Activated CD8-positive, alpha-beta T cell treated with anti-CD3 and anti-CD28 coated beads for 36 hours (primary cell): ENCODE data around the gene ESYT2. TPM values are rescaled to one million over a fixed set of nuclear protein-coding genes. Genes with fewer than 3 reads are reported as not detected.

Source experiments
- ATAC-seq: fragments of 200-7000 bp; cut with Tn5 transposase; one replicate; pipeline ENCODE4 v1.10.0; 2021; ENCODE audit warnings: mild to moderate bottlenecking, moderate library complexity
- CTCF ChIA-PET: fragments of 350-600 bp; sonication (Branson Sonifier 250); formaldehyde crosslinking; loops from one replicate; lab custom pipeline; 2021; ENCODE audit warnings: antibody characterized with exemption; lab: Charles Lee
- POLR2A ChIA-PET: fragments of 350-600 bp; sonication (Branson Sonifier 250); formaldehyde crosslinking; loops from one replicate; lab custom pipeline; 2021; ENCODE audit warnings: antibody characterized with exemption; lab: Charles Lee
- DNase-seq: peaks from one replicate; pipeline ENCODE4 v3.0.0-alpha.2; 2020
- H3K27ac Mint-ChIP-seq: one replicate; pipeline ENCODE4 v1.8.0; 2021; ENCODE audit warnings: mild to moderate bottlenecking, mixed read lengths
- H3K27me3 Mint-ChIP-seq: one replicate; pipeline ENCODE4 v1.8.0; 2021; ENCODE audit warnings: mixed read lengths
- H3K36me3 Mint-ChIP-seq: one replicate; pipeline ENCODE4 v1.8.0; 2021; ENCODE audit warnings: low read depth, mixed read lengths
- H3K4me1 Mint-ChIP-seq: one replicate; pipeline ENCODE4 v1.8.0; 2021; ENCODE audit warnings: low read depth, mixed read lengths
- H3K4me3 Mint-ChIP-seq: one replicate; pipeline ENCODE4 v1.8.0; 2021; ENCODE audit warnings: mild to moderate bottlenecking, moderate library complexity, mixed read lengths
- H3K9me3 Mint-ChIP-seq: one replicate; pipeline ENCODE4 v1.8.0; 2021; ENCODE audit warnings: mixed read lengths
- CTCF ChIP-seq: fragments of 200-600 bp; IDR thresholded peaks from one replicate; pipeline ENCODE4 v1.8.0; 2022; ENCODE audit warnings: antibody characterized with exemption, mild to moderate bottlenecking
- intact Hi-C: fragments of 100-400 bp; cut with micrococcal nuclease; formaldehyde crosslinking; loops from one replicate; pipeline ENCODE4 v1.10.0; 2022
- total RNA-seq, 2 experiments: library from RNA; stranded (reverse); gene quantifications; one replicate each; pipeline ENCODE4 v1.2.3, GENCODE V29; 2021

The ESYT2 gene
- total RNA-seq, 2 experiments from 2014 or later: 55.5 to 56.6 TPM

DNA sequence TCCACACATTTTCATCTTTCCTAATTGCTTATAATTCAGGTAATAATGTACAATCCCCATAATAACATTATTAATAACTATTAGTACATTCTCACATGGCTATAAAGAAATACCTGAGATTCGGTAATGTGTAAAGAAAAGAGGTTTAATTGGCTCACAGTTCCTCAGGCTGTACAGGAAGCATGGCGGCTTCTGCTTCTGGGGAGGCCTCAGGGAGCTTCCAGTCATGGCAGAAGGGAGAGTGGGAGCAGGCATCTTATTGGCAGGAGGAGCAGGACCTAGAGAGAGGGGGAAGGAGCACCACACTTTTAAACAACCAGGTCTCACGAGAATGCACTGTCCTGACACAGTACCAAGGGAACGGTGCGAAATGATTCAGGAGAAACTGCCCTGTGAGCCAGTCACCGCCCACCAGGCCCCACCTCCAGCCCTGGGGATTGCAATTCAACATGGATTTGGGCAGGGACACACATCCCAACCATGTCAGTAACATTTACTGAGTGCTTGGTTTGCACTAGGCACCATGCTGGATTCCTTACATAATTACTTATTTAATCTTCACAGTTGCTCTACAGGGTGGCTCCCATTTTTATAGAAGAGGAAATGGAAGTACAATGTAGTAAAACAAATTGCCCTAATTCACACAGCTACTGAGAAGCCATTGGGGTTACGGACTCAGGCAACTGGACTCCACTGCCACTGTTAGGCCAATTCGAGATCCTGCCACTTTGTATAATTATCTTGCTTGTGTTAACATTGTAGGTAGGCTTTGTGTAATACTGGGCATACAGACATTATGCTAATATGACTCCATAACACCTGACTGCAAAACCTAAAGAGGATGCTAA lies 8.7 kb upstream of the ESYT2 start:
- intact Hi-C loops: no loop called here
- ATAC-seq (no peak), DNase-seq (no peak)
- H3K36me3 Mint-ChIP-seq: no peaks in the 10 kb centered on the region
- ChIA-PET CTCF (no interaction called here), POLR2A (interaction anchor here (1.2 kb wide), 1 partner anchor 9 kb away, joined by 3 read pairs; no protein-coding TSS in a partner anchor)
- no peak for TF ChIP-seq CTCF
- no peaks in the 10 kb centered on the region for H3K9me3 Mint-ChIP-seq
- H3K27ac Mint-ChIP-seq: no peak overlapping the region
- no peak overlapping the region for H3K4me3 Mint-ChIP-seq
- no peaks in the 10 kb centered on the region for H3K27me3 Mint-ChIP-seq
- peaks cover 8% of the 10 kb centered on the region for H3K4me1 Mint-ChIP-seq

DNA sequence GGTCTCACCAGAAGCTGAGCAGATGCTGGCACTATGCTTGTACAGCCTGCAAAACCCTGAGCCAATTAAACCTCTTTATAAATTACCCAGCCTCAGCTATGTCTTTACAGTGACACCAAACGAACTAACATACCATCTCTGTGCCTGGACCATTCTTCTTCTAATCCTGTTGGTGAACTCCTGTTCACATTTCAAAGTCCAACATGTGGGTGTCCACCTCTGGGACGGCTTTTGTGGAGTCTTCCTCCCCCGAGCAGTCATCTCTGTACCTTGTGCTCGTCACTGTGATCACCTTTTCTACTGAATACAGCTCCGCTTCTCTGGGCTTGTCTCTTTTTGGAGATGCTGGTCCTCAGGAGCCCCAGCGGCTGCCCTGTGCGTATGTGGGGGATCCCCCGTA lies 7.4 kb upstream of the ESYT2 start:
- intact Hi-C loops: no loop called here
- Mint-ChIP-seq H3K4me1 (no peaks in the 10 kb centered on the region), H3K27me3 (no peaks in the 10 kb centered on the region), H3K4me3 (no peak overlapping the region), H3K36me3 (no peaks in the 10 kb centered on the region), H3K27ac (no peak overlapping the region), H3K9me3 (no peaks in the 10 kb centered on the region)
- no peak for DNase-seq
- ChIA-PET POLR2A (interaction anchor here (0.5 kb wide), 1 partner anchor 184 kb away, joined by 3 read pairs; no protein-coding TSS in a partner anchor), CTCF (interaction anchor here (1.0 to 1.5 kb wide), 2 partner anchors 14 to 19 kb away, joined by 3 read pairs; no protein-coding TSS in a partner anchor)
- TF ChIP-seq CTCF: no peak
- ATAC-seq: no peak

GRCh38 chr7:158834878-158835784 lies 5.8 kb upstream of the ESYT2 start:
- no peak for DNase-seq
- no peak for ATAC-seq
- Mint-ChIP-seq H3K27ac (no peak overlapping the region), H3K36me3 (no peaks in the 10 kb centered on the region), H3K9me3 (no peaks in the 10 kb centered on the region), H3K27me3 (no peaks in the 10 kb centered on the region), H3K4me3 (no peak overlapping the region), H3K4me1 (peaks cover 7% of the 10 kb centered on the region)
- CTCF ChIA-PET: no interaction called here
- no peak for TF ChIP-seq CTCF
- intact Hi-C loops: no loop called here
- POLR2A ChIA-PET: interaction anchor here (0.5 to 0.8 kb wide), 2 partner anchors 24 to 33 kb away, joined by 3 to 4 read pairs; no protein-coding TSS in a partner anchor

DNA sequence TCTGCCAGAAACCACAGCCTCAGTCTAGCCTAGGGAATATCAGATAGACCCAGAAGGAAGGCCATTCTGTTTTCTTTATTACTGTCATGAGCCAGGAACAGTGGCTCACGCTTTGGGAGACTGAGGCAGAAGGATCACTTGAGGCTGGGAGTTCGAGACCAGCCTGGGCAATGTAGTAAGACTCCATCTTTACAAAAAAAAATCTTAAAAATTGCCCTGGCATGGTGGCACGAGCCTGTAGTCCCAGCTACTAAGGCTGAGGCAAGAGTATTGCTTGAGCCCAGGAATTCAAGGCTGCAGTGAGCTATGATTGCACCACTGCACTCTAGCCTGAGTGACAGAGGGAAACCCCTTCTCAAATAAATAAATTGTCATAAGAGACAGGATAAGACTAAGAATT lies 3.7 kb upstream of the ESYT2 start:
- TF ChIP-seq CTCF: no peak
- Mint-ChIP-seq H3K36me3 (peaks cover 1% of the 10 kb centered on the region), H3K27ac (no peak overlapping the region), H3K27me3 (no peaks in the 10 kb centered on the region), H3K4me1 (peaks cover 8% of the 10 kb centered on the region), H3K4me3 (no peak overlapping the region), H3K9me3 (no peaks in the 10 kb centered on the region)
- POLR2A ChIA-PET: no interaction called here
- no peak for DNase-seq
- CTCF ChIA-PET: interaction anchor here (1.4 kb wide), 1 partner anchor 10 kb away, joined by 3 read pairs; no protein-coding TSS in a partner anchor
- intact Hi-C loops: no loop called here
- ATAC-seq: no peak
